PC-3 (cell line): Measurements from ENCODE around the gene FZD8. TPM values are rescaled to one million over a fixed set of nuclear protein-coding genes. Genes with fewer than 3 reads are reported as not detected.

ENCODE experiments used
- ATAC-seq: fragments of 200-7000 bp; cut with Tn5 transposase; 2 replicates; pipeline ENCODE4 v1.9.1; 2020; ENCODE audit warnings: mild to moderate bottlenecking, moderate library complexity
- BruUV-seq: library from RNA; stranded (reverse); fragments of 400-500 nt; replicated peaks from 2 replicates; lab custom pipeline; 2021; lab: Mats Ljungman, UMichigan
- CTCF ChIA-PET: fragments of 300-600 bp; sonication (Branson Sonifier 250); formaldehyde crosslinking; loops from one replicate; lab custom pipeline; 2022; ENCODE audit warnings: antibody characterized with exemption; lab: Charles Lee
- POLR2A ChIA-PET: fragments of 300-600 bp; sonication (Branson Sonifier 250); formaldehyde crosslinking; loops from one replicate; lab custom pipeline; 2022; ENCODE audit warnings: antibody characterized with exemption; ENCODE audit not compliant: unreplicated experiment; lab: Charles Lee
- DNase-seq: peaks from one replicate; pipeline ENCODE4 v3.0.0-alpha.2; 2015
- H2AFZ ChIP-seq: fragments of 300-600 bp; sonication (generic); 2 replicates; pipeline ENCODE4 v1.6.0; 2016; ENCODE audit warnings: antibody characterized with exemption, low read length
- H3F3A ChIP-seq: fragments of 300-600 bp; sonication (generic); one replicate; pipeline ENCODE4 v1.6.0; 2017; ENCODE audit warnings: antibody characterized with exemption, low read length, control low read depth, mild to moderate bottlenecking; ENCODE audit not compliant: unreplicated experiment
- H3K27ac ChIP-seq: fragments of 300-600 bp; sonication (generic); 2 replicates; pipeline ENCODE4 v1.5.1; 2016; ENCODE audit warnings: mild to moderate bottlenecking, low read length
- H3K27me3 ChIP-seq: fragments of 300-600 bp; sonication (generic); 2 replicates; pipeline ENCODE4 v1.6.1; 2016; ENCODE audit warnings: low read length, mixed read lengths
- H3K36me3 ChIP-seq: fragments of 300-600 bp; sonication (generic); 2 replicates; pipeline ENCODE4 v1.6.1; 2016; ENCODE audit warnings: low read depth, mixed run types, low read length, mixed read lengths
- H3K4me1 ChIP-seq: fragments of 300-600 bp; sonication (generic); 2 replicates; pipeline ENCODE4 v1.5.1; 2016; ENCODE audit warnings: low read length; ENCODE audit not compliant: insufficient read depth
- H3K4me2 ChIP-seq: fragments of 300-600 bp; sonication (generic); 2 replicates; pipeline ENCODE4 v1.6.0; 2016; ENCODE audit warnings: low read length
- H3K4me3 ChIP-seq: fragments of 300-600 bp; sonication (generic); 2 replicates; pipeline ENCODE4 v1.5.1; 2016; ENCODE audit warnings: mild to moderate bottlenecking, low read length, mixed read lengths
- H3K79me2 ChIP-seq: fragments of 300-600 bp; sonication (generic); 2 replicates; pipeline ENCODE4 v1.6.1; 2017; ENCODE audit warnings: low read length, mixed read lengths
- H3K9ac ChIP-seq: fragments of 300-600 bp; sonication (generic); 2 replicates; pipeline ENCODE4 v1.6.0; 2016; ENCODE audit warnings: mild to moderate bottlenecking, low read length
- H3K9me2 ChIP-seq: fragments of 300-600 bp; sonication (generic); replicated peaks from 2 replicates; pipeline ENCODE4 v1.6.1; 2016; ENCODE audit warnings: mixed run types, low read length, mixed read lengths
- H3K9me3 ChIP-seq: fragments of 300-600 bp; sonication (generic); 2 replicates; pipeline ENCODE4 v1.6.1; 2016; ENCODE audit warnings: low read length, mixed read lengths
- H4K20me1 ChIP-seq: fragments of 300-600 bp; sonication (generic); 2 replicates; pipeline ENCODE4 v1.6.1; 2016; ENCODE audit warnings: low read length, mixed read lengths
- EZH2 ChIP-seq: fragments of 300-600 bp; sonication (generic); IDR thresholded peaks from one replicate; pipeline ENCODE4 v1.6.1; 2017; ENCODE audit warnings: antibody characterized with exemption, mild to moderate bottlenecking, low read length; ENCODE audit not compliant: unreplicated experiment
- EZH2phosphoT487 ChIP-seq: fragments of 300-600 bp; sonication (generic); IDR thresholded peaks from 2 replicates; pipeline ENCODE4 v1.6.1; 2018; ENCODE audit warnings: mild to moderate bottlenecking, antibody characterized with exemption, low read length, borderline replicate concordance
- intact Hi-C: fragments of 100-400 bp; cut with micrococcal nuclease; formaldehyde crosslinking; loops from 2 replicates; pipeline ENCODE4 v1.9.0; 2023
- total RNA-seq: library from RNA; depleted of rRNA; stranded (reverse); fragments of >200 nt; gene quantifications from 2 replicates; pipeline ENCODE4 v1.2.3, GENCODE V29; 2014
- TF ChIP-seq, protein P1 (sequence below): fragments of 300-600 bp; sonication (generic); conservative IDR thresholded peaks from 2 replicates; pipeline ENCODE4 v1.5.1; 2017; ENCODE audit warnings: antibody characterized with exemption, low read depth, mild to moderate bottlenecking, low read length

FZD8 gene
- total RNA-seq, 1 experiment from 2014 or later: 275 TPM

DNA sequence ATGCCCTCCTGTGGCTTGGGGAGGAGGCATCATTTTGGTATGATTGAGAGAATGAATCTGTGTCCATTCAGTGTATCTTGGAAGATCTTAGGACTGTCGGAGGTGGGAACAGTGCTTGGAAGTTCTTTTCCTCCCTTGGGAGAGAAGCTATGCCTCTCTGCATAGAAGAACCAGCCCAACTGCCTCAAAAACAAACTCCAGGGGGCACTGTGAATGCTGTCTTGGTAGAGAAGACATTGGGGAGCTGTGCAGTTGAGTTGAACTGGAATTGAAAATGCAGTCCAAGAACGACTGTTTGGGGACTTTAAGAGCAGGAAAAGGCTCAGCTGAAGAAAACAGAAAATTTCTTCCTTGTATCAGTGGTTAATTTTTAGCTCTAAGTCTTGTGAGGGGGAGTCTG is 41.9 kb downstream of the FZD8 start:
- no peak for TF ChIP-seq EZH2
- TF ChIP-seq EZH2phosphoT487: no peak
- TF ChIP-seq, protein P1, sequence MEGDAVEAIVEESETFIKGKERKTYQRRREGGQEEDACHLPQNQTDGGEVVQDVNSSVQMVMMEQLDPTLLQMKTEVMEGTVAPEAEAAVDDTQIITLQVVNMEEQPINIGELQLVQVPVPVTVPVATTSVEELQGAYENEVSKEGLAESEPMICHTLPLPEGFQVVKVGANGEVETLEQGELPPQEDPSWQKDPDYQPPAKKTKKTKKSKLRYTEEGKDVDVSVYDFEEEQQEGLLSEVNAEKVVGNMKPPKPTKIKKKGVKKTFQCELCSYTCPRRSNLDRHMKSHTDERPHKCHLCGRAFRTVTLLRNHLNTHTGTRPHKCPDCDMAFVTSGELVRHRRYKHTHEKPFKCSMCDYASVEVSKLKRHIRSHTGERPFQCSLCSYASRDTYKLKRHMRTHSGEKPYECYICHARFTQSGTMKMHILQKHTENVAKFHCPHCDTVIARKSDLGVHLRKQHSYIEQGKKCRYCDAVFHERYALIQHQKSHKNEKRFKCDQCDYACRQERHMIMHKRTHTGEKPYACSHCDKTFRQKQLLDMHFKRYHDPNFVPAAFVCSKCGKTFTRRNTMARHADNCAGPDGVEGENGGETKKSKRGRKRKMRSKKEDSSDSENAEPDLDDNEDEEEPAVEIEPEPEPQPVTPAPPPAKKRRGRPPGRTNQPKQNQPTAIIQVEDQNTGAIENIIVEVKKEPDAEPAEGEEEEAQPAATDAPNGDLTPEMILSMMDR: peak; percentile 79
- Histone ChIP-seq H2AFZ (no peak overlapping the region), H3K9me3 (no peaks in the 10 kb centered on the region), H4K20me1 (no peaks in the 10 kb centered on the region), H3F3A (no peaks in the 10 kb centered on the region), H3K4me2 (no peak overlapping the region), H3K27me3 (no peaks in the 10 kb centered on the region), H3K36me3 (no peaks in the 10 kb centered on the region), H3K79me2 (no peaks in the 10 kb centered on the region), H3K9ac (no peak overlapping the region), H3K27ac (no peak overlapping the region), H3K9me2 (no peaks in the 10 kb centered on the region), H3K4me3 (no peak overlapping the region), H3K4me1 (no peaks in the 10 kb centered on the region)
- BruUV-seq: no TSS peak
- ChIA-PET CTCF (interaction anchor here (0.5 to 1.5 kb wide), 8 partner anchors 14 to 1281 kb away, joined by 3 to 7 read pairs (median 3); no protein-coding TSS in a partner anchor), POLR2A (no interaction called here)
- ATAC-seq: peak; percentile 27
- intact Hi-C loops: no loop called here
- peak; percentile 66 for DNase-seq

DNA sequence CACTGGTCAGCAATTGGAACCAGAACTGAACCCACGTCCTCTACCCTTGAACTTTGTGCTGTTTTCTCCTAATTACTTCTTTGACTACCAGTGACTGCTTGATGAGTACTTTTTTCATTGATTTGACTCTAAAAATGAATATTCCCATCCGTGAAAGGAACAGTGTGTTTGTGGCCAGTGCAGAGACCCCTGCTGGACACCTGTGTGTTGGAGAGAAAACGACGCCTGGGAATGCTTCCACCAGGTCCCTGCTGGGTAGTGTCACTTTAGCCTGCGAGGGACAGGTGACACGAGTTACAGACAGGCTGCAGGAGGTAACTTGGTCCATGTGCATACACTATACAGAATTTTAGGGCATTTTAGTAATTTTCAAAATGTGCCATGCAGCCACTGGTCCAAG is 43.7 kb downstream of the FZD8 start:
- BruUV-seq: no TSS peak
- TF ChIP-seq, protein P1: peak; percentile 99
- no peak for TF ChIP-seq EZH2
- TF ChIP-seq EZH2phosphoT487: no peak
- Histone ChIP-seq H3K9ac (no peak overlapping the region), H3K9me3 (no peaks in the 10 kb centered on the region), H3K27me3 (no peaks in the 10 kb centered on the region), H4K20me1 (no peaks in the 10 kb centered on the region), H3K9me2 (no peaks in the 10 kb centered on the region), H3K4me3 (no peak overlapping the region), H3F3A (no peaks in the 10 kb centered on the region), H3K4me1 (no peaks in the 10 kb centered on the region), H3K36me3 (no peaks in the 10 kb centered on the region), H2AFZ (no peak overlapping the region), H3K4me2 (no peak overlapping the region), H3K27ac (no peak overlapping the region), H3K79me2 (no peaks in the 10 kb centered on the region)
- POLR2A ChIA-PET: no interaction called here
- ATAC-seq (peak; percentile 89), DNase-seq (peak; percentile 75)
- intact Hi-C loops: loop anchor here (1.0 kb wide), 3 partner anchors 35 to 478 kb away; no protein-coding TSS in a partner anchor
- CTCF ChIA-PET: interaction anchor here (1.0 kb wide), 1 partner anchor 15 kb away, joined by 4 read pairs; no protein-coding TSS in a partner anchor

DNA sequence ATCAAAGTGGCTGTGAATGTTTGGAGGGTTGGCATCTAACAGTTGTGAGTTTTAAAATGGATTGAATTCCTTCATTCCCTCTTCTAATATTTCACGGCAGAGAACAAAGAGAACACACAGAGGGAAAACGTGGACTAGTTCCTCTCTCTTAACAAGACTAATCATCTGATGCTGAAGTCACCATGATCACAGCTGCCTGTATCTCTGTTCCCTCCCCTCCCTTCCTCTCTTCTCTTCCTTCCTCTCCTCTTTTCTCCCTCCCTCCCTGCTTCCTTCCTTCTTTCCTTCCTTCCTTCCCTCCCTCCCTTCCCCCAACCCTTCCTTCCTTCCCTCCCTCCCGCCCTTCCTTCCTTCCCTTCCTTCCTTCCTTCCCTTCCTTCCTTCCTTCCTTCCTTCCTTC is 47.0 kb downstream of the FZD8 start:
- no peak for DNase-seq
- Histone ChIP-seq H4K20me1 (no peaks in the 10 kb centered on the region), H3K9me3 (no peaks in the 10 kb centered on the region), H3F3A (no peaks in the 10 kb centered on the region), H3K4me1 (no peaks in the 10 kb centered on the region), H3K4me2 (no peak overlapping the region), H3K27ac (no peak overlapping the region), H3K9ac (no peak overlapping the region), H3K27me3 (no peaks in the 10 kb centered on the region), H3K79me2 (no peaks in the 10 kb centered on the region), H2AFZ (no peak overlapping the region), H3K9me2 (no peaks in the 10 kb centered on the region), H3K36me3 (no peaks in the 10 kb centered on the region), H3K4me3 (no peak overlapping the region)
- no peak for ATAC-seq
- no TSS peak for BruUV-seq
- POLR2A ChIA-PET: no interaction called here
- intact Hi-C loops: no loop called here
- TF ChIP-seq EZH2phosphoT487: no peak
- no peak for TF ChIP-seq EZH2
- TF ChIP-seq, protein P1: no peak
- CTCF ChIA-PET: no interaction called here
